Measurements from ENCODE around the gene NOL6.

- TF ChIP-seq POLR2A (IDR thresholded peaks at IDR 0.05; ENCODE audit: control extremely low read depth in 1 of 2, low read depth in 2 of 2, low read length in 2 of 2) = no peak
- TF ChIP-seq EZH2 (IDR thresholded peaks at IDR 0.05; ENCODE audit: low read depth, low read length, severe bottlenecking) = no peak
- TF ChIP-seq, protein P1, sequence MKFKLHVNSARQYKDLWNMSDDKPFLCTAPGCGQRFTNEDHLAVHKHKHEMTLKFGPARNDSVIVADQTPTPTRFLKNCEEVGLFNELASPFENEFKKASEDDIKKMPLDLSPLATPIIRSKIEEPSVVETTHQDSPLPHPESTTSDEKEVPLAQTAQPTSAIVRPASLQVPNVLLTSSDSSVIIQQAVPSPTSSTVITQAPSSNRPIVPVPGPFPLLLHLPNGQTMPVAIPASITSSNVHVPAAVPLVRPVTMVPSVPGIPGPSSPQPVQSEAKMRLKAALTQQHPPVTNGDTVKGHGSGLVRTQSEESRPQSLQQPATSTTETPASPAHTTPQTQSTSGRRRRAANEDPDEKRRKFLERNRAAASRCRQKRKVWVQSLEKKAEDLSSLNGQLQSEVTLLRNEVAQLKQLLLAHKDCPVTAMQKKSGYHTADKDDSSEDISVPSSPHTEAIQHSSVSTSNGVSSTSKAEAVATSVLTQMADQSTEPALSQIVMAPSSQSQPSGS (IDR thresholded peaks at IDR 0.05; ENCODE audit: low read length) = no peak
- TF ChIP-seq MAX (IDR thresholded peaks at IDR 0.05) = no peak
- no peak for TF ChIP-seq CTCF (IDR thresholded peaks at IDR 0.05; ENCODE audit: control extremely low read depth in 1 of 3, insufficient read depth in 1 of 3, low read depth in 1 of 3, low read length in 3 of 3)
- no peak for TF ChIP-seq SP2 (IDR thresholded peaks at IDR 0.05; ENCODE audit: low read length)
- no peak for TF ChIP-seq RFX5 (IDR thresholded peaks at IDR 0.05; ENCODE audit: borderline replicate concordance, low read depth, low read length)
- TF ChIP-seq JUND (IDR thresholded peaks at IDR 0.05; ENCODE audit: low read length) = no peak
- TF ChIP-seq RNF2 (IDR thresholded peaks at IDR 0.05; ENCODE audit: borderline replicate concordance, low read depth, low read length, missing control alignments, poor library complexity, severe bottlenecking) = no peak
Observed at GRCh38 chr9:33475357-33475756, 1.6 kb upstream of the NOL6 start.
